ENCODE results near the gene ORAI2. TPM values are rescaled to one million over a fixed set of nuclear protein-coding genes. Genes with fewer than 3 reads are reported as not detected.

ORAI2 gene
- total and polyA plus RNA-seq, 2 donors (not counting 1 experiment from before 2014, with no cell fraction given), result 20.3 to 26.6 TPM

DNA sequence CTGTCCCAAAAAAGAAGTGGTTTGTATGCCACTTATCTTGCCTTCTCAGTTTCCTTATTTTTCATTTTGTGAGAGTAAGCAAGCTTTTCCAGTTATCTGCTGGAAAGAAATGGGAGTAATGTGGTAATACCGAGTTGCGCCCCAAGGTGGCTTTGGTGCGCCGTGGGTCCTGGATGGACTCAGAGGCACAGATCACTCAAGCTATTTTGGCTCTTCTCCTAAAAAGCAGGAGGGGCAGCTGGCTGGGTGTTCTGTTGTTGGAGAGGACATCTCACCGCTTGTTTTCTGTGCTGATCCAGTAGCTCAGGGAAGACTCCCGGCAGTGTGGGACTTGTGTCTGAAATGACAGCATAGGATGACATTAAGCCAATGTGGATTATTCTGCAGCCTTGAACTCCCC is 20.8 kb upstream of the ORAI2 start:
- no peak overlapping the region for H3K4me3 ChIP-seq (replicated peaks in 1 of 4; ENCODE audit: control extremely low read depth in 1 of 4, insufficient read depth in 1 of 4, low read depth in 3 of 4, low read length in 4 of 4)
- H4K20me1 ChIP-seq (ENCODE audit: control insufficient read depth, extremely low read depth, insufficient read depth, low read length), result no peaks in the 10 kb centered on the region
- H3K9ac ChIP-seq (ENCODE audit: insufficient read depth, low read length), result no peak overlapping the region
- no peaks in the 10 kb centered on the region for H3K4me1 ChIP-seq (ENCODE audit: control insufficient read depth, extremely low read depth, insufficient read depth, low read length)
- peak; percentile 23 to 25 for DNase-seq (ENCODE audit: low read depth in 2 of 2)
- no peak overlapping the region for H3K4me2 ChIP-seq (ENCODE audit: extremely low read depth, insufficient read depth, low read length)
- H3K79me2 ChIP-seq (ENCODE audit: control insufficient read depth, insufficient read depth, low read length), result no peaks in the 10 kb centered on the region
- no peaks in the 10 kb centered on the region for H3K27me3 ChIP-seq (ENCODE audit: control insufficient read depth, insufficient read depth, low read length)
- no peaks in the 10 kb centered on the region for H3K9me3 ChIP-seq (ENCODE audit: control insufficient read depth, insufficient read depth, low read depth, low read length)
- H2AFZ ChIP-seq (ENCODE audit: low read length), result no peak overlapping the region
- peaks cover 14% of the 10 kb centered on the region for H3K36me3 ChIP-seq (ENCODE audit: control insufficient read depth, insufficient read depth, low read length)
- TF ChIP-seq, protein P1, sequence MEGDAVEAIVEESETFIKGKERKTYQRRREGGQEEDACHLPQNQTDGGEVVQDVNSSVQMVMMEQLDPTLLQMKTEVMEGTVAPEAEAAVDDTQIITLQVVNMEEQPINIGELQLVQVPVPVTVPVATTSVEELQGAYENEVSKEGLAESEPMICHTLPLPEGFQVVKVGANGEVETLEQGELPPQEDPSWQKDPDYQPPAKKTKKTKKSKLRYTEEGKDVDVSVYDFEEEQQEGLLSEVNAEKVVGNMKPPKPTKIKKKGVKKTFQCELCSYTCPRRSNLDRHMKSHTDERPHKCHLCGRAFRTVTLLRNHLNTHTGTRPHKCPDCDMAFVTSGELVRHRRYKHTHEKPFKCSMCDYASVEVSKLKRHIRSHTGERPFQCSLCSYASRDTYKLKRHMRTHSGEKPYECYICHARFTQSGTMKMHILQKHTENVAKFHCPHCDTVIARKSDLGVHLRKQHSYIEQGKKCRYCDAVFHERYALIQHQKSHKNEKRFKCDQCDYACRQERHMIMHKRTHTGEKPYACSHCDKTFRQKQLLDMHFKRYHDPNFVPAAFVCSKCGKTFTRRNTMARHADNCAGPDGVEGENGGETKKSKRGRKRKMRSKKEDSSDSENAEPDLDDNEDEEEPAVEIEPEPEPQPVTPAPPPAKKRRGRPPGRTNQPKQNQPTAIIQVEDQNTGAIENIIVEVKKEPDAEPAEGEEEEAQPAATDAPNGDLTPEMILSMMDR (conservative IDR thresholded peaks at IDR 0.05 in 1 of 2, IDR thresholded peaks at IDR 0.05 in 1 of 2; ENCODE audit: low read depth in 1 of 2, low read length in 2 of 2), result peak in 1 of 2 donors; percentile 41
- no peak for TF ChIP-seq EZH2 (IDR thresholded peaks at IDR 0.05; ENCODE audit: low read length, missing control alignments)
- no peak overlapping the region for H3K27ac ChIP-seq (ENCODE audit: insufficient read depth, low read length)

DNA sequence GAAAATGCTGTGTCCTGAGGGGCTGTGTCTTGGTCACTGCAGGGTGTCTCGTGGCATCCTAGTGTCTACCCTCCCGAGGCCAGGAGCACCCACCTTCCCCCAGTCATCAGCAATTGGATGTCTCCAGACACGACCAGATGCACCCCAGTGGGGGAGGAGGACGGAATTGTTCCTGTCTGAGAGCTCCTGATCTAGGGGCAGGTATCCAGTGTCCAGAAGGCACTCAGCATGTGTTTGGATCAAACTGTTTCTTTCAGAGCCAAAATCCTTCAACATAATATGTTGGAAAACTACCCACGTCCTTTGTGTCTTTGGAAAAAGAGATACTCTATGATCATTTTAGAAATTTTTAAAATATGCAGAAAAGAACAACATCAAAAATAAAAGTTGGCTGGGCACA is 20.3 kb upstream of the ORAI2 start:
- Histone ChIP-seq H2AFZ (ENCODE audit: low read length) (no peak overlapping the region), H3K9ac (ENCODE audit: insufficient read depth, low read length) (no peak overlapping the region), H3K4me3 (replicated peaks in 1 of 4; ENCODE audit: control extremely low read depth in 1 of 4, insufficient read depth in 1 of 4, low read depth in 3 of 4, low read length in 4 of 4) (no peak overlapping the region), H3K27me3 (ENCODE audit: control insufficient read depth, insufficient read depth, low read length) (no peaks in the 10 kb centered on the region), H3K9me3 (ENCODE audit: control insufficient read depth, insufficient read depth, low read depth, low read length) (no peaks in the 10 kb centered on the region), H3K4me2 (ENCODE audit: extremely low read depth, insufficient read depth, low read length) (no peak overlapping the region), H3K36me3 (ENCODE audit: control insufficient read depth, insufficient read depth, low read length) (peaks cover 10% of the 10 kb centered on the region), H3K79me2 (ENCODE audit: control insufficient read depth, insufficient read depth, low read length) (no peaks in the 10 kb centered on the region), H3K27ac (ENCODE audit: insufficient read depth, low read length) (no peak overlapping the region), H4K20me1 (ENCODE audit: control insufficient read depth, extremely low read depth, insufficient read depth, low read length) (no peaks in the 10 kb centered on the region), H3K4me1 (ENCODE audit: control insufficient read depth, extremely low read depth, insufficient read depth, low read length) (no peaks in the 10 kb centered on the region)
- TF ChIP-seq, protein P1 (conservative IDR thresholded peaks at IDR 0.05 in 1 of 2, IDR thresholded peaks at IDR 0.05 in 1 of 2; ENCODE audit: low read depth in 1 of 2, low read length in 2 of 2), result no peak
- no peak for TF ChIP-seq EZH2 (IDR thresholded peaks at IDR 0.05; ENCODE audit: low read length, missing control alignments)
- no peak for DNase-seq (ENCODE audit: low read depth in 2 of 2)

DNA sequence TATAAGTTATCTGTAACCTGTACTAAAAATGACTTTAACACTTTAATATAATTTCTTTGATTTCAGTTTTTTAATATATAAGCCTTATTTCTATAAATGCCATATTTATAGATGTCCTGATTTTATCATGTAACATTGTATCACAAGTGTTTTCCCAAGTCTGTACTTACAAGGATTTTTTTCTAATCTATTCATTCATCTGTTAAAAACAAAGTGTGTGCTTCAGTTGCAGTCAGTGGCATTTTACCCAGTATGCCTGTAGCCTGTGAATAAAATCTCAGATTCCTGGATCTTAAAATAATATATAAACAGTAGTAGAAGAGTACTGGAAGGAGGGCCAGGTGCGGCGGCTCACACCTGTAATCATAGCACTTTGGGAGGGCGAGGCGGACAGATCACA is 19.8 kb upstream of the ORAI2 start:
- H3K4me1 ChIP-seq (ENCODE audit: control insufficient read depth, extremely low read depth, insufficient read depth, low read length), result no peaks in the 10 kb centered on the region
- no peaks in the 10 kb centered on the region for H3K9me3 ChIP-seq (ENCODE audit: control insufficient read depth, insufficient read depth, low read depth, low read length)
- H3K79me2 ChIP-seq (ENCODE audit: control insufficient read depth, insufficient read depth, low read length), result no peaks in the 10 kb centered on the region
- no peaks in the 10 kb centered on the region for H4K20me1 ChIP-seq (ENCODE audit: control insufficient read depth, extremely low read depth, insufficient read depth, low read length)
- H3K27ac ChIP-seq (ENCODE audit: insufficient read depth, low read length), result no peak overlapping the region
- H3K36me3 ChIP-seq (ENCODE audit: control insufficient read depth, insufficient read depth, low read length), result peaks cover 6% of the 10 kb centered on the region
- TF ChIP-seq, protein P1 (conservative IDR thresholded peaks at IDR 0.05 in 1 of 2, IDR thresholded peaks at IDR 0.05 in 1 of 2; ENCODE audit: low read depth in 1 of 2, low read length in 2 of 2), result no peak
- no peak for TF ChIP-seq EZH2 (IDR thresholded peaks at IDR 0.05; ENCODE audit: low read length, missing control alignments)
- H3K4me3 ChIP-seq (replicated peaks in 1 of 4; ENCODE audit: control extremely low read depth in 1 of 4, insufficient read depth in 1 of 4, low read depth in 3 of 4, low read length in 4 of 4), result no peak overlapping the region
- DNase-seq (ENCODE audit: low read depth in 2 of 2), result no peak
- H2AFZ ChIP-seq (ENCODE audit: low read length), result no peak overlapping the region
- H3K4me2 ChIP-seq (ENCODE audit: extremely low read depth, insufficient read depth, low read length), result no peak overlapping the region
- H3K9ac ChIP-seq (ENCODE audit: insufficient read depth, low read length), result no peak overlapping the region
- H3K27me3 ChIP-seq (ENCODE audit: control insufficient read depth, insufficient read depth, low read length), result no peaks in the 10 kb centered on the region
